HEK293T (cell line): Measurements from ENCODE around the gene DERA.

Source experiments
- CTCF ChIA-PET: fragments of 350-600 bp; formaldehyde crosslinking; extraction: SDS; loops from one replicate; lab custom pipeline; 2021; ENCODE audit warnings: antibody characterized with exemption, inconsistent platforms; lab: Yijun Ruan, JAX
- POLR2A ChIA-PET: fragments of 350-600 bp; formaldehyde crosslinking; extraction: SDS; loops from one replicate; lab custom pipeline; 2020; ENCODE audit warnings: antibody characterized with exemption, inconsistent platforms; lab: Yijun Ruan, JAX
- DNase-seq: peaks from one replicate; pipeline ENCODE4 v3.0.0; 2012; ENCODE audit warnings: mixed read lengths; ENCODE audit errors: extremely low spot score
- ARNT ChIP-seq: fragments of 450-650 bp; IDR thresholded peaks from 2 replicates; pipeline ENCODE4 v1.6.1; 2017; ENCODE audit warnings: mild to moderate bottlenecking
- BHLHE40 ChIP-seq: fragments of 450-650 bp; IDR thresholded peaks from 2 replicates; pipeline ENCODE4 v1.6.1; 2016; ENCODE audit warnings: mild to moderate bottlenecking, moderate library complexity, borderline replicate concordance
- CTBP1 ChIP-seq: fragments of 450-650 bp; IDR thresholded peaks from 2 replicates; pipeline ENCODE4 v1.6.1; 2016; ENCODE audit warnings: borderline replicate concordance
- ELF4 ChIP-seq: fragments of 450-650 bp; IDR thresholded peaks from 2 replicates; pipeline ENCODE4 v1.6.1; 2017; ENCODE audit warnings: antibody characterized with exemption
- FOXA1 ChIP-seq: fragments of 450-650 bp; IDR thresholded peaks from 2 replicates; pipeline ENCODE4 v1.6.1; 2016; ENCODE audit warnings: mild to moderate bottlenecking
- FOXK2 ChIP-seq: fragments of 450-650 bp; IDR thresholded peaks from 2 replicates; pipeline ENCODE4 v1.6.1; 2016; ENCODE audit warnings: mild to moderate bottlenecking
- FOXM1 ChIP-seq: fragments of 450-650 bp; IDR thresholded peaks from 2 replicates; pipeline ENCODE4 v1.6.1; 2017; ENCODE audit warnings: mild to moderate bottlenecking, borderline replicate concordance
- HDGF ChIP-seq: fragments of 450-650 bp; IDR thresholded peaks from 2 replicates; pipeline ENCODE4 v1.6.1; 2017; ENCODE audit warnings: antibody characterized with exemption, borderline replicate concordance
- L3MBTL2 ChIP-seq: fragments of 450-650 bp; conservative IDR thresholded peaks from 2 replicates; pipeline ENCODE4 v1.6.1; 2016; ENCODE audit warnings: mild to moderate bottlenecking
- LEF1 ChIP-seq: fragments of 450-650 bp; IDR thresholded peaks from 2 replicates; pipeline ENCODE4 v1.6.1; 2017; ENCODE audit warnings: mild to moderate bottlenecking, borderline replicate concordance
- NFRKB ChIP-seq: fragments of 450-650 bp; IDR thresholded peaks from 2 replicates; pipeline ENCODE4 v1.6.1; 2016; ENCODE audit warnings: mild to moderate bottlenecking, moderate library complexity
- SP1 ChIP-seq: fragments of 450-650 bp; IDR thresholded peaks from 2 replicates; pipeline ENCODE4 v1.6.1; 2017
- SUZ12 ChIP-seq: fragments of 450-650 bp; IDR thresholded peaks from 2 replicates; pipeline ENCODE4 v1.6.1; 2016; ENCODE audit warnings: mild to moderate bottlenecking
- TARDBP ChIP-seq: fragments of 450-650 bp; IDR thresholded peaks from 2 replicates; pipeline ENCODE4 v1.6.1; 2016
- ZNF384 ChIP-seq: fragments of 450-650 bp; IDR thresholded peaks from 2 replicates; pipeline ENCODE4 v1.6.1; 2016
- TF ChIP-seq, protein P1 (sequence below): fragments of 450-650 bp; IDR thresholded peaks from 2 replicates; pipeline ENCODE4 v1.6.1; 2016

Gene DERA

DNA sequence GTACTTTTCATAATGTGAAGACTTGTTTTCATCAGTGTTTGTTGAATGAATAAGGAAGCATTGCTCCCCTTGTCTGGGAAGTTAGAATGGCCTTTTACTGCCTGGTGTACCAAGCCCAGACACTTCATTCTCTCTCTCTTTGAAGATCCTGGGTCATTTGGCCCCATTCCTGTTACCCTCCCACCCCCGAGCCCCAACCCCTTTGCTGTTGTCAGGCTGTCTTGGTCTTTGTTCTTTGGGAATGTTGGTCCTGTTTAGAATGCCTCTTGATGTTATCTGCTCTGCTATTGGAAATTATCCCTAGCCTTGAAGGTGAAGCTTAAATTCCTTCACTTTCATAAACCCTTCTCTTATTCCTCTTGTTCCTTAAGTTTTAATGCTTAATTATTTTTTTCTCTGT, 13.8 kb downstream of the DERA start:
- TF ChIP-seq, protein P1, sequence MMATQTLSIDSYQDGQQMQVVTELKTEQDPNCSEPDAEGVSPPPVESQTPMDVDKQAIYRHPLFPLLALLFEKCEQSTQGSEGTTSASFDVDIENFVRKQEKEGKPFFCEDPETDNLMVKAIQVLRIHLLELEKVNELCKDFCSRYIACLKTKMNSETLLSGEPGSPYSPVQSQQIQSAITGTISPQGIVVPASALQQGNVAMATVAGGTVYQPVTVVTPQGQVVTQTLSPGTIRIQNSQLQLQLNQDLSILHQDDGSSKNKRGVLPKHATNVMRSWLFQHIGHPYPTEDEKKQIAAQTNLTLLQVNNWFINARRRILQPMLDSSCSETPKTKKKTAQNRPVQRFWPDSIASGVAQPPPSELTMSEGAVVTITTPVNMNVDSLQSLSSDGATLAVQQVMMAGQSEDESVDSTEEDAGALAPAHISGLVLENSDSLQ: no peak
- no peak for TF ChIP-seq TARDBP
- TF ChIP-seq ELF4: no peak
- no peak for TF ChIP-seq ZNF384
- no peak for TF ChIP-seq L3MBTL2
- TF ChIP-seq NFRKB: no peak
- TF ChIP-seq ARNT: no peak
- TF ChIP-seq SUZ12: no peak
- no peak for TF ChIP-seq SP1
- TF ChIP-seq CTBP1: no peak
- no peak for TF ChIP-seq FOXM1
- no peak for TF ChIP-seq LEF1
- TF ChIP-seq FOXK2: no peak
- TF ChIP-seq FOXA1: no peak
- TF ChIP-seq BHLHE40: no peak
- no peak for TF ChIP-seq HDGF
- DNase-seq: no peak
- POLR2A ChIA-PET: no interaction called here
- CTCF ChIA-PET: no interaction called here

DNA sequence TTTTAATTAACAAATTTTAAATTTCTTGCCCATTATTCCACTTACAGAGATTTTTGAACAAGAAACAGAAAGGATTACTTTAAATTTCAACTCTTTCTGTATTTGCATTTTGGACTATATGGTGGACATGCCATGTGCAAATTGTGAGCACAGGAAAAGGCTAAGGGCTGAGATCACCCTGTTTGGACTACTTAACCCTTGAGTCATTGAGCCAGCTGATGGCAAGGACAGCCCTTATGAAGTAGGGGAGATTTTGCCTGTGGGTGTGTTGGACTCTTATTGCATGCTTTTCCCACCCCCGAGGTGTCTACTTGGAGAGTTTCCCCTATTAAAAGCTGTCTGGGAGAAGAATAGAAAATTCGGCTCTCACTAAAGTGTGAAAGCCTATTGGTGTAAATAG, 17.2 kb downstream of the DERA start:
- POLR2A ChIA-PET: interaction anchor here (0.7 to 2.2 kb wide), 2 partner anchors 9 to 18 kb away, joined by 3 to 16 read pairs; partner anchors contain the start of gene DERA
- CTCF ChIA-PET: interaction anchor here (1.2 kb wide), 1 partner anchor 18 kb away, joined by 5 read pairs; no protein-coding TSS in a partner anchor

DNA sequence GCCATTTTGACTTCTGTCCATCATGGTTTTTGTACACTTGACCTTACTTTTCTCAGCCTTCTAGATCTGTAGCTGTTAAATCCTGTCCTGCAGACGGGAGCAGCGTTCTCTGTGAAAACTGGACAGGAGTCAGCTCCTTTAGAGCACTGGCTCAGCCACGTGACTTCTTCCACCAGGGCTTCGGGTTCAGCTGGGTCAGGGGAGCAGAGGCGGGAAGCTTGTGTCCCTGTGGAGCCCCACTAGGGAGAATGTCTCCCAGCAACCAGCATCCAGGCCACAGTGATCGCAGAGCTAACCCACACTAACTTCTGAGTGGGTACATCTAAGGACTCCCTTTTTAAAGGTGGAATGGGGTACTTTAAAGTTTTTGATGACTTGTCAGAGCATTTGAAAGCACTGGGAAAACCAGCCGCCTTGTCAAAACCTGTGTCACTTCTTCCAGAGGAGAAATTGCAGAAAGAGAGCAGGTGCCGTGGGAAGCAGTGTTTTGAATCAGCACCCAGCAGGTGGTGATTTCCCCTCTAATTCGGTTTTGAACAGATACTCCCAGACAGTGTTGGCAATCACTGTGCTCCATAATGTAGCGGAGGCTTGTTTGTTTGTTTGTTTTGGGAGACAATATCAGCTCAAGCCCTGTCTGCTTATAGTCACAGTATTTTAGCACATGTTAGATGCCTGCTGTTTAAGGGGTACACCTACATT, 17.9 kb downstream of the DERA start:
- ChIA-PET CTCF (no interaction called here), POLR2A (interaction anchor here (0.6 to 2.2 kb wide), 3 partner anchors 10 to 94 kb away, joined by 3 to 16 read pairs (median 3); partner anchors contain the start of gene DERA)
- TF ChIP-seq ARNT: no peak
- TF ChIP-seq SP1: no peak
- TF ChIP-seq FOXA1: no peak
- no peak for TF ChIP-seq BHLHE40
- TF ChIP-seq LEF1: no peak
- TF ChIP-seq L3MBTL2: no peak
- no peak for TF ChIP-seq SUZ12
- TF ChIP-seq NFRKB: no peak
- no peak for TF ChIP-seq HDGF
- TF ChIP-seq FOXM1: no peak
- TF ChIP-seq, protein P1: no peak
- no peak for TF ChIP-seq TARDBP
- TF ChIP-seq CTBP1: no peak
- TF ChIP-seq ELF4: no peak
- no peak for TF ChIP-seq ZNF384
- TF ChIP-seq FOXK2: no peak
- DNase-seq: no peak

More for the DNA sequence above, 17.2 kb downstream of the DERA start:
- TF ChIP-seq NFRKB (no peak), BHLHE40 (no peak), CTBP1 (no peak), SP1 (no peak), TARDBP (no peak), FOXA1 (no peak), ZNF384 (no peak), SUZ12 (no peak), FOXM1 (no peak), ELF4 (no peak)
- no peak for DNase-seq

DNA sequence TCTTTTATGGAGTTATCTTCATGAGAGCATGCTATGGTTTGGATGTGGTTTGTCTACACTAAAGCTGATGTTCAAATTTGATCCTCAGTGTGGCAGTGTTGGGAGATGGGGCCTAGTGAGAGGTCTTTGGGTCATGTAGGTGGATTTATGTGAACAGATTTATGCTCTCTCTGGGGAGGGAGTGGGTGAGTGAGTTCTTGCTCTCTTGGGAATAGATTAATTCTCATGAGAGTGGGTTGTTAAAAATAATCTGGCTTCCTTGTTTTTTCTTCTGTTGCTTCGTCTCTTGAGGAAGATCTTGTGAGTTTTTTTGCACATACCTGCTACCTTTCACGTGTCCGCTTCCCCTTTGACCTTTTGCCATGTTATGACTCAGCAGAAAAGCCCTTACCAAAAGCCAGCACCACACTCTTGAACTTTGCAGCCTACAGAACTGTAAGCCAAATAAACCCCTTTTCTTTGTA, 20.5 kb downstream of the DERA start:
- DNase-seq: no peak
- CTCF ChIA-PET: interaction anchor here (1.1 to 1.8 kb wide), 2 partner anchors 11 to 21 kb away, joined by 3 to 6 read pairs; partner anchors contain the start of gene DERA
- POLR2A ChIA-PET: interaction anchor here (1.8 kb wide), 1 partner anchor 21 kb away, joined by 4 read pairs; the partner anchor contains the start of gene DERA
- TF ChIP-seq, protein P1: peak; percentile 87
- TF ChIP-seq LEF1 (no peak), CTBP1 (peak; percentile 82), NFRKB (no peak), FOXM1 (0 out of 2 replicates have a peak, but pooled peaks have one; percentile 47)

DNA sequence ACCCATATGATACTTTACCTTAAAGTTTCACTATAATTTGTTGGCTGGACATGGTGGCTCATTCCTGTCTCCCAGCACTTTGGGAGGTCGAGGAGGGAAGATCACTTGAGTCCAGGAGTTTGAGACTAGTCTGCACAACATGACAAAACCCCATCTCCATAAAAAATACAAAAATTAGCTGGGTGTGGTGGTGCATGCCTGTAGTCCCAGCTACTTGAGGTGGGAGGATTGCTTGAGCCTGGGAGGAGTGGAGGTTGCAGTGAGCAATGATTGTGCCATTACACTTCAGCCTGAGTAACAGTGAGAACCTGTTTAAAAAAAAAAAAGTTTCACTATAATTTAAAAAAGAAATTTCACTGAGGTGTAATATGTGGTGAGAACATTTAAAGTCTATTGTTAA, 21.2 kb downstream of the DERA start:
- POLR2A ChIA-PET: interaction anchor here (1.8 kb wide), 1 partner anchor 21 kb away, joined by 4 read pairs; the partner anchor contains the start of gene DERA
- DNase-seq: no peak
- CTCF ChIA-PET: interaction anchor here (1.8 kb wide), 1 partner anchor 22 kb away, joined by 6 read pairs; the partner anchor contains the start of gene DERA
- TF ChIP-seq NFRKB: no peak
- TF ChIP-seq HDGF: no peak
- no peak for TF ChIP-seq TARDBP

DNA sequence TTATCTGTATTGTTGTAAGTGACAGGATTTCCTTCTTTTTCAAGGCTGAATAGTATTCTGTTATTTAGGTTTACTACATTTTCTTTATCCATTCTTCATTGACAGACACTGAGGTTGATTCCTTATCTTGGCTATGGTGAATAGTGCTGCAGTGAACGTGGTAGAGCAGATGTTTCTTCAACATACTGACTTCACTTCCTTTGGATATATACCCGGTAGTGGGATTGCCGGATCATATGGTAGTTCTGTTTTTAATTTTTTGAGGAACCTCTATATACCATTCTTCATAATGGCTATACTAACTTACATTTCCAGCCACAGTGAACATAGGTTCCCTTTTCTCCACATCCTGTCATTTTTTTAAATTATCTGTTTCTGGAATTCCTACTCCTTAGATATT, 21.8 kb downstream of the DERA start:
- no peak for TF ChIP-seq FOXK2
- CTCF ChIA-PET: interaction anchor here (0.5 kb wide), 1 partner anchor 238 kb away, joined by 3 read pairs; no protein-coding TSS in a partner anchor
- POLR2A ChIA-PET: no interaction called here
- no peak for DNase-seq
